CD4-positive, alpha-beta T cell treated with Interleukin-12 subunit alpha and Interleukin-12 subunit beta, for 1 hour (primary cell): ENCODE data around the gene ATAD3A.
"Not testable (repeated sequence)": the region's sequence is repeated elsewhere in the genome, so short reads cannot be mapped to it uniquely, and the experiment has no call there.

Experiments
- DNase-seq: peaks from one replicate; pipeline ENCODE4 v3.0.0-alpha.2; 2020

The ATAD3A gene

DNA sequence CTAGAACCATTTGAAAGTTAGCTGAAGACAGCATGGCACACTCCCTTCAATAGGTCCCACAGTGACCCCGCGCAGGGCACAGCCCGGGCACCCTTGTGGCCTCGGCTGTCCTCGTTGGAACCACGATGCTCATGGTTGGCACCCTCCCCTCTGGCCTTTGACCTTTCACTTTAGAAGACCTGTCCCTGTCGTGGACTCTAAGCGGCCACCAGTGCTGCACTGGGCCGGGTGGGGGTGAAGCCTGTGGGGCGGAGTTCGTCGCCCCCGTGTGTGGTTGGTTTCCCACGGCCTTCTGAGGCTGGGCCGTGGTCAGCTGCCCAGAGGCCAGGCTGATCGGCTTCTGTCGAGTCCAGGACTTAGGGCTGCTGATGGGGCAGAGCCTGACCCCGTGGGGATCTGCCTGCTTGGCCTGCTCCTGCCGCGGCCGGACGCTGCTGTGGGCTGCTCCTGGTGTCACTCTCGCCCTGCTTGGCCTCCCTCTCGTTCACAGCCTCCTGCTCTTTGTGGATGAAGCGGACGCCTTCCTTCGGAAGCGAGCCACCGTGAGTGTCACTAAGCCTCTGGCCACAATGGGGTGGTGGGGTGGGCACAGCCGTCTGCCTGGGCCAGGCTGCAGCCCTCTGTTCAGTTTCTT, 12.9 kb downstream of the ATAD3A start:
- not testable (repeated sequence) for DNase-seq

DNA sequence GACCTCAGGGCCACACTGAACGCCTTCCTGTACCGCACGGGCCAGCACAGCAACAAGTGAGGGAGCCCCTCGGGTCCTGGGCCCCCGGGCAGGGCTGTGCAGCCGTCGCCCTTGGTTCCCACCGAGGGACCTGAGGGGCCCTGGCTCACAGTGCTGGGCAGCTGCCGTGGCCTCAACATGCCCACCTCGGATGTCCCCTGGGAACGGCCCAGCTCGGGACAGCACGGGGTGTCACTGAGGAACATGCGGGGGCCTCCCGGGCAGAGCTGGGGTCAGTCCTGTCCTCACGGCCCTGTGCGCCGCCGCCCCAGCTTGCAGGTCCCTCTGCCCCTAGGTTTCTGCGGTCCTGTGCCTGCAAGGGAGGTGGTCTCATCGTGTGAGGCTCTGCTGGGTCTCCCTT, 14.5 kb downstream of the ATAD3A start:
- not testable (repeated sequence) for DNase-seq

DNA sequence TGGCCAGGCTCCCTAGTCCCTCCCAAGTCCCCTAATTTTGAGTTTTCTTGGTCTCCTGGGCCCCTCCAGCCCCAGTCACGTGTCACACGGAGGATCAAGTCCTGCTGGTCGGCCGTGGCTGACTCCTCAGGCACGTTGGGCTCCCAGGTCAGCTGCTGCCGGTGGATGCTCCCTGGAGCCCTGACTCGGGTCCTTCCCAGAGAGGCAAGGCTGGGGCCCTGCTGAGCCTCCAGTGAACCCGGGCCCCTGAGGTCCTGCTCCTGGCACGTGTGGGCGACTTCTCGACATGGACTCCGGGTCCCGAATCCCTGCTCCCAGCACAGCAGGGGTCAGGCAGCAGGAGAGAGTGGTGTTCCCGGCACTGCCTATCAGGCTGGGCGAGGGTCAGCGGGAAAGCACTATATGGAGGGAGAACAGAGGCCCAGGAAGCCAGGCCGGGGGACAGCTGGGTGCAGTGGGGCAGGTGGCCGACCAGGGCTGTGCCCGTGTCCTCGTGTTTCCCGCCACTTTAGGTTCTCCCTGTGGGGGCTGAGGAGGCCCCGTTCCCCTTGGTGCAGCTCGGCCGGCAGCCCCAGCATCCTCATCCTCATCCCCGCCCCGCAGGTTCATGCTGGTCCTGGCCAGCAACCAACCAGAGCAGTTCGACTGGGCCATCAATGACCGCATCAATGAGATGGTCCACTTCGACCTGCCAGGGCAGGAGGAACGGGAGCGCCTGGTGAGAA, 15.3 kb downstream of the ATAD3A start:
- DNase-seq = no peak

DNA sequence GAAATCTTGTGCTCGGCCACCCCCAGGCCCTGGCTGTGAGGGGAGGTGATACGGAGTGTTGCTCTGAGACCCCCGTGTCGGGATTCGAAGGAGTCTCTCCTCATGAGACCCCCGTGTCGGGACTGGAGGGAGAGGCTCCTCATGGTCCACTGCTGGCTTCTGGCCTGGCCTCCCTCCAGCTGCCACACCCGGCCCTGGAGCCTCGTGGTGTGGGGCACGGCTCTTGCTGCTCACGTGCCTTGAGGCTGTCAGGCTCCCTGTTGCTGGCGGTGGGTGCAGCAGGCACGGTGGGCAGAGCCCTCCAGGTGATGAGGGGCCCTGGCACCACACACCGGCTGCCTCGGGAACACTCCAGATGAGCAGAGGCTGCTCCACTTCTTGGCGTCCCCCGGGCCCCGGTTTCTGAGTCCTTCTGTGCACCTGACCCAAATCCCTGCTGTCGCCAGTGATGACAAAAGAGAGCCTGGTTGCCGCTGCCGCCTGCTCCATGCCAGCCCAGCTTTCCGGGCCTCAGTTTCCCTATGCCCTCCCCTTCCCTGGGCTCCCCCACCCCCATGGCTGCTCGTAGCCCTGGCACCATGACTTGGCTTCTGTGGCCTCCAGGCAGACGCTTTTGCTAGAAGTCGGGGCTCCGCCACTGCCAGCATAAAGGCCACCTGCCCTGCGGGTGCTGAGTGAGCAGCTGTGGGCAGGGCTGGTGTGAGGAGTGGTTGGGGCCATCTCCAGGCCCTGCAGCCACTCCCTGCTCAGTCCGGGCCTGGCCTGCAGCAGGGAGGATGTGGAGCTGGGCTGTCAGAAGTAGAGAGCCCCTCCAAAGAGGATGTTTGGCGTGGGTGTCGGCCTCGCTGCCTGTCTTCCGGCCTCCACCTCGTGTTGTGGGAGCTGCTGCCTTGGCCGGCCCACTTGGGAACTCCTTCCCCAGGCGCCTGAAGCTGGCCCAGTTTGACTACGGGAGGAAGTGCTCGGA, 16.6 kb downstream of the ATAD3A start:
- no peak for DNase-seq

DNA sequence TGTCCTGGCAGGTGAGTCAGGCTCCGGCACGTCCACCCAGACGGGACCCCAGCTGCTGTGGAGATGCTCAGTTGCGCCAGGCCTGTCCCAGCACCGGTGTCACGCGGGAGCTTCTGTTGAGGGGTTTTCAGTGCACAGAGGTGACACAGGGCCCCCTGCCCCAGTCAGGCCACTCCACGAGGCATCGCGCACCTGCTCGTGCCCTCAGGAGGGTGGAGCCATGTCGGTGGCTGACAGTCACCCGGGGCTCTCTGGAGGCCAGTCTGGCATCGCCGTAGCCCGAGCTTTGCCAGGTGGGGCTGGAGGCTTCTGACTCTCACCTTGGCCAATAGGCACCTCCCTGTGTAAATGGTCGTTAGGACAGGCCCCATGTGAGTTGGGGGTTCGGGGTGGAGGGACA, 17.4 kb downstream of the ATAD3A start:
- DNase-seq = no peak

DNA sequence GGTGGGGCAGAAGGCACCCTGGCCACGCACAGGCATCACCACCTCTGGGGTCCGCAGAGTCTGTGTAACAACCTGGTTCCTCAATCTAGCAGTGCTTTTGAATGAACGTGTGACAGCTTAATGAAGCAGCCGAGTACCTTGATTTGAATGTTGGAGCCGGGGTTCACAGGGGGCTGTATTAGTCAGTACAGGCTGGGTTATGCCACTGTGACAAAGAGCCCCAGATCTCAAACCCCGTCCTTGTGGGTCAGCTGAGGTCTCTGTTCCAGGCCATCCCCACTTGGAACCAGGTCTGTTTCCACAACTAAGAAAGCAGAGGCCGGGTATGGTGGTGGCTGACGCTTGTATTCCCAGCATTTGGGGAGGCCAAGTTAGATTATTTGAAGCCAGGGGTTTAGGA, 18.0 kb downstream of the ATAD3A start:
- DNase-seq = no peak

DNA sequence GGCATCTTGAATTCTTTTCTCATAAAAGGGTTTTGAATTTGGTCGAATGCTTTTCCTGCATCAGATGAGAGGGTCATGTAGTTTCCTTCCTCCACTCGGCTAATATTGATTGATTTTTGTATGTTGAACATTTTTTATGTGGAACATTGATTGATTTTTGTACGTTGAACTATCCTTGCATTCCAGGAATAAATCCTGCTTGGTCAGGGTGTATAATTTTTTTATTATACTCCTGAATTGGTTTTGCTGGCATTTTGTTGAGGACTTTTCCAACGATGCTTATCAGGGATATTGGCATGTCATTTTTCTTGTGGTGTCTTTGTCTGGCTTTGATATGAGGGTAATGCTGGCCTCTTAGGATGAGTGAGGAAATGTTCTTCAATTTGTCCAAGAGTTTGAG, 20.0 kb downstream of the ATAD3A start:
- DNase-seq = no peak

DNA sequence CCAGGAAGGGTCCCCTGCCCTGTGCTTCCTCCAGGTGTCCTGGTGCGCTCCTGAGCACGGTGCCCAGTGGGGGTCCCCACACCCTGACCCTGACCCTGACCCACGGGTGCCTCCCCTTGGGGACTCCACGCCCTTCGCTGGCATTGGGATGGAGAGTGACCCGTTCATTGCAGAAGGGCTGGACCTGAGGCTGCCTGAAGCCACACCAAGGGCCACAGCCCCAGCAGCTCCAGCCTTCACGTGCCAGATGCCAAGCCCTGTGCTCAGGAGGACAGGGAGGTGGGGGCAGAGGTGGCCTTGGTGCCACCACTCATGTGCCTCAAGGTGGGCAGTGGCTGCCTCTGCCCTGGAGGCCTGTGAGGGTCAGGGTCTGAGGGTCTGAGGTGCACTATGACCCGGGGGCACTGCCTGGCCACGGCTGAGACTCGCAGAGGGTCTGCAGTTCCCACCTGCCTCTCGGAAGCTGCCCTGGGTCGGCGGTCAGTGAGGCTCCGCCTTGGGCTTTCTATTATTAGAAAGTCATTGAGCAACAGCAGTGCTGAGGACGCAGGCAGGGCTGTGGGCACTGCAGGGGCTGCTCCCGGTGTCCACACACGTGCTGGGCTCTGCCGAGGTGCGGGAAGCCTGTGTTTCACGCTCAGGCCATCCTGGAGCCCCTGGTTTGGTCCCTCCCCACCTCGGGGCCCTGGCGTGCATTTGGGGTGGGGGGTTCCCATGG, 21.4 kb downstream of the ATAD3A start:
- DNase-seq = not testable (repeated sequence)

DNA sequence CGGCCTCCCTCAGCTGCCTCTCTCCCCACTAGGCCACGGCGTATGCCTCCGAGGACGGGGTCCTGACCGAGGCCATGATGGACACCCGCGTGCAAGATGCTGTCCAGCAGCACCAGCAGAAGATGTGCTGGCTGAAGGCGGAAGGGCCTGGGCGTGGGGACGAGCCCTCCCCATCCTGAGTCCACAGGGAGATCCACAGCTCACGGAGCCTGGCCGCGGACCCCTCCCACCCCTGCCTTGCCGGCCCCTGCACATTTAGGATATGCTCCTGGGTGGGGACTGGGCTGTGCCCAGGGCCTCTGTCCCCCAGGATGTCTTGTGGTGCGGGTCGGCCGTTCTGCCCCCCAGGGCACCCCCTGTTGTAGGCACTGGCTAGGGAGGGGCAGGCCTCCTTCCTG, 21.9 kb downstream of the ATAD3A start:
- not testable (repeated sequence) for DNase-seq

DNA sequence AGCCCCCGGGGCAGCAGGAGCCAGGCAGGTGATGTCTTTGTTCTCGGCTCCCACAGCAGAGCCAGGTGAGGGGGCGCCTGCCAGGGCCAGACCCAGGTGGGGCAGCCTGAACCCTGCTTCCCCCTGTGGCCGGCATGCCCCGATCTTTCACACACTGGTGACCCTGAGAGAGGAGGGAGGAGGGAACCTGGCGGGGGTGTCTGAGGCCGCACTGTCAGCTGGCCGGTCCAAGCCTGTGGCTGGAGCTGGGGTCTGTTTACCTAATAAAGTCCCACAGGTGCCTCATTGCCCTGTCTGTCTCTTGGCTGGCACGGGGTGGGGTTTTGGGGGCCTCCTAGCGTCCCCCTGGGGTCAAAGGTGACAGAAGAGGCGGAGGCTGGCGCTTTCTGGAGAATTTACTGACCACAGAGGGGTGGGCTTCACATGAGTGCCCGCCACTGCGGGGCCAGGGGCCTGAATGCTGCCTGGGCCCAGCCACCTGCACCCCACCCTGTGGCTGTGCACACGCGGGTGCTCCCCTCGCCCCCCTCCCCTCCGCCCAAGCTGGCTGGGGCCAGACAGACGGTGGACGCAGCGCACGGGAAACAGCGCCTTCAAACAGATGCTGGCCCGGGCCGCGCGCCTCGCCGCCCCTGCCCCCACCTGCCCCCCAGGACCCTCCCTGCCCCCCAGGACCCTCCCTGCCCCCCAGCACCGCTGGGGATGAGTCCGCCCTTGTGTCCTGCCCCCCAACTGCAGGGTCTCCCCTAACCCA, 22.6 kb downstream of the ATAD3A start:
- no peak for DNase-seq

DNA sequence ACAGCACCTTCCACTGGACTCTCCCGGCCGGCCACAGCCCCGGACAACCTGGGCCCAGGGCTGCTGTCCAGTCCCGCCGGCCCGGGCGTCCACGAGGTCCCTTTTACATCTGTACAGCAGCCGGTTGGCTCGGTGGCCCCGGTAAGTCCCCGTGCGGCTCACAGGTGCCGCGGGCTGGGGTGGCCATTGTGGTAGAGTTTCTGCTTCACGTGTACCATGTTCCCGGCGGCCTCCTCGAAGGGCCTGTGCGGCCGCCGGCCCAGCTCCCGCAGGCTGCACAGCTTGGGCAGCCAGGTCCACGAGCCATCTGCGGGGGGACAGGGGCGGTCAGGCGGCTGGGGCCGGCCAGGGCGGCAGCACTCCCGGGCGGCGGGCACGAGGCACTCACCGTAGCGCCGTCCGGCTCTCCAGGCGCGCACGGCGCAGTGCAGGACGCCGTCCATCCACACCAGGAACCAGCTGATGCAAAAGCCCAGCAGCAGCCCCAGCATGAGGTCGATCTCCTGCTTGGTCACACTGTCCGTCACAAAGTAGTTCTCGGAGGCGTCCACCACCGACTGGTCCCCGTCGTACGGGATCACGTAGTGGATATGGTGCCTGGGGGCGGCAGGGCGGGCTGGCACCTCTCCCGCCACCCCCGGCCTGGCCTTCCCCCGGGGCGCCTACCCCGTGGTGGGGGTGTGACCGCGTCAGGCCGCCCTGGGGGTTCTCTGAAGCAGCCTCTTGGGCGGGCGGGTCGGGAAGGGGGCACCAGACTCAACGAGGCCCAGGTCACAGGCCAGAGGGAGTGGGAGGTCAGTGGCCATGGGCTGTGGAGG, 23.4 kb downstream of the ATAD3A start:
- DNase-seq = no peak

DNA sequence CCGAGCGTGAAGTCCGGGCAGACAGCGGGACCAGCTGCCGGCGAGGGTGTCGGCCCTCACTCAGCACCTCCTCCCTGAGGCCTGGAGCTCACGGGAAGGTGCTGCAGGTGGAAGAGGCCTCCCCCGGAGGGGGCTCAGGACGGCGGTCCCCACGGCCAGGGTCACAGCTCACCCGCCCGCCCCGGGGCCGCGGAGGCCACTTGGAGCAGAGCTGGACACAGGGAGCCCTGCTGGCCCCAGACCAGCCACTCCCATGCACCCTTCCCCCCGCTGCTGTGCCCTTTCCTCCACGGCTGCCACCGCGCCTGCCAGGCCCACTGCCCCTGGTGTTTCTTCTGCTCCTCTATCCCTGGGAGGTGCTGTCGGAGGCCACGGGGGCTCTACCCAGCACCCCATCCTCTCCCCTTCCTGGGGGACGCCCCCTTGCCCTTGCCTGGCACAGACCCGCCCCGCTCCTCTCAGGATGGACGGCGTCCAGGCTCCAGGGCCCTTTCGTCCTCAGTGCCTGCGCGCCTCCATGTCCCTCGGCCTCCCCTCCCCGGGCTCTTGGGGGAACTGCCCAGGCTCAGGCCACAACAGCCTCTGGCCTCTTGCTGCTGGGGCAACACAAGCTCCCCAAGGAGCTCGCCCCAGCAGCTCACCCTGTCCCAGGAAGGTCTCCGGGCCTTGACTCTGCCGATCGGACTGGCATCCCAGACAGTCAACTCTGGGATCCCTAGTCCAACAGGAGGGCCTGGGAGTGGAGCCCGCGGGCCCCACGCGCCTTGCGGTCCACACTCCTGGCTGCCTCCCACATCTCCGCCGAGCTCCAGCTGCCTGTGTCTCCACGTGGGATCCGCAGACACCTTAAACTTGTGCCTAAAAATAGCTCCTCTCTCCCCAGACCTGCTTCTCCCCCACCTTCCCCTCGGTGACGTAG, 24.3 kb downstream of the ATAD3A start:
- no peak for DNase-seq

DNA sequence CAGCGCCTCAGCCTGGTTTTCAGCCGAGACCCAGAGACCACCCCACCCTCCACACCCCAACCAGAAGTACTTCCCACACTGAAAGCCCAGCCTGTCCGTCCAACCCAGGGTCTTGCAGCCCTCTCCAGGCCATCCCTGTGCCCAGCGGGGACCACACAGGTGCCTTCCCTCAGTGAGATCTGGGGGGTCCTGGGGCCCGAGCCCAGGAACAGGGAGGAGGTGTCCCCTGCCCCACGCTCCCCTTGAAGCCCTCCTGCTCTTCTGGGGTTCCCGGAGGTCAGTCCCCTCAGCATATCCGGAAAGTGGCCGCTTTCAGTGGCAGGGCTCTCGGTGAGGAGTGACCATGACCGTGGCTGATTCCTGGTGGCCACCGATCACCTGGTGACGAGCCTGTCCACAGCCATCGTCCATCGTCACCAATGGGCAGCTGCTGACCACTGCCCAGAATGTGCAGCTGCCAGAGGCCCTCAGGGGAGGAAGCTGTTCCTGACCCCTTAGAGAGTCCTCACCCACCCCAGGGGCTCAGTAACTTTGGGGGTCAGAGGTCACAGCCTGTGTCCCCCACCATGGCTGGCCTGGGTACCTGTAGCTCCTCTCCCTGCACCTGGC, 25.1 kb downstream of the ATAD3A start:
- DNase-seq = no peak

DNA sequence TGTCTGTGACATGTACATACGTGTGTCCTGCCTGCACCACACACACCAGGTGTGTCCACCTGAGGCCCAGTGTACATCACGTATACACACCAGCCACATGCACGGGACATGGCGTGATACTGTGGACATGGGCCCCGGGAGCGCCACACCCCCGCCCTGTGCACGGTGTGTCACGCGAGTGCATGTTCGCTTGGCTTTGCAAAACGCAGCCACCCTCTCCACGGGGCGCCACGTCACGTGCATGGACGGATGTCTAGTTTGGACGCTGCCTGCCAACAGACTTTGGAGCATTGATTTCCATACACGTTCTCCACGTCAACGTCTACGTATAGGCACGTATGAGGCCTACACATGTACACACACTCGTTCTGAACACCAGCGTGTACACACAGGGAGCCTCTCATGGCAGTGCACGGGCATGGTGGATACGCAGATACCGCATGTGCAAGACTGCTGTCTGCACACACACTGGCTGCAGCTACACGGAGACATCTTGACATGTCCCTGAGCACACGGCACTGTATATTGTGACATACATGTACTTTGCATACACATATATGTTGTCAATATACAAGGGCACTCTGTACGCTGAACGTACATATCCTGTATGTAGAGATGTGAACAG, 25.8 kb downstream of the ATAD3A start:
- no peak for DNase-seq

DNA sequence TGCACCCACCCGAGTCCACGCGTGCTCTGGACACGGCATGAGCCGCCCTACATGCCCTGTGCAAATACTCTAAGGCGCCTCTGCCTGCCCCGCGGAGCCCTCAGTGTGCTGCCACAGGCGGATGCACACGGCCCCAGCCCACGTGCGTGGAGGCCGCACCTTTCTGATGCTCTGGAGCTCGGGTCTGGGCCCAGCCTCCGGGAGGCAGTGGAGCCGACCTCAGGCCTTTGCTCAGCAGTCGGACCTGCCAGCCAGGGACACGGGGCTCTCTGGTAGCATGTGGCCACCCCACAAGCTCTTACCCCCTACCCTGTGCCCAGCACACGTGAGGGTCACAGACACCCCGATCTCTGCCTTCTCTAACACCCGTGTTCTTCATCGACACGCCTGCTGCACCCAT, 26.4 kb downstream of the ATAD3A start:
- no peak for DNase-seq

DNA sequence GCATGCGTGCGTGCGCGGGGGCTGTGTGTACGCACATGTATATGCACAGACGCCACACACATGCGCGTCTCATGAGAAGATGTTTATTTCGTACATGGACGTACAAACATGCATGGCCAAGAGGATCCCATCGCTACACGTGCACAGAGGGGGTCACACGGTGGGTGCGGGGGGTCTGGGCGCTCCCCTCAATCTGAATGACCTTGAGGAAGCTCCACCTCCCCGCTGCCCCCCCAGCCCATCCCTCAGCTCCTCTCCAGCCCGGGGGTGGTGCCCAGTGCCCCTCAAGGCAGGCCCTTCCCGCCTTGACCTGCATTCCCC, 27.0 kb downstream of the ATAD3A start:
- no peak for DNase-seq

DNA sequence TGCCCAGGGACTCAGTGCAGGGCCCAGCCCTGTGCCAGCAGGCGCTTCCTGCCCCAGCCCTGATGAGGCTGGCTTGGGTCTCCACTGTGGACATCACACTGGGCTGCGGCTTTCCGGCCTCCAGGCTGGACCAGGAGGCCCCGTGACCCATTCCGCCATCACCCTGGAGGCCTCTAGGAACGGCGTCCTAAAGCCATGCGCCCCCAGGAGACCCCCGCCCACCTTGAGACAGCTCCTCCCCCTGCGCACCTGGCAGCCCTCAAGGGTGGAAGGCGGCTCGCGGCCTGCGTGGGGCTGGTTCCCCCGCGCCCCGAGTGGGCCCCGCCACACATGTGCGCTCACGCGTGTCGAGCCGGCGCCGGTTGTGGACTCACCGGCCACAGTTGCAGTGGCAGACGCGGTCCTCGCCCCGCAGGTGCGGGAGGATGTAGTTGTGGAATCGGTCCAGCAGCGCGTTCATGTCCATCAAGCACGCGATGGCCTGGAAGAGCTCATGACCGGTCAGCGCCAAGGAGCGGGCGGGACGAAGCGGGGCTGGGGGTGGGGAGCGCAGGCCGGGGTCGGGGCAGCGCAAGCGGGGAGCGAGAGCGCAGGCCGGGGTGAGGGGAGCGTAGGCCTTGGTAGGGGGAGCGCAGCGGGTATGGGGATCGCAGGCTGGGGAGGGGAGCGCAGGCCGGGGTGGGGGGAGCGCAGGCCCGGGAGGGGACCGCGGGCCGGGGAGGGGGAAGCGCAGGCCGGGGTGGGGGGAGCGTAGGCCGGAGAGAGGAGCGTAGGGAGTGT, 27.5 kb downstream of the ATAD3A start:
- DNase-seq = no peak

DNA sequence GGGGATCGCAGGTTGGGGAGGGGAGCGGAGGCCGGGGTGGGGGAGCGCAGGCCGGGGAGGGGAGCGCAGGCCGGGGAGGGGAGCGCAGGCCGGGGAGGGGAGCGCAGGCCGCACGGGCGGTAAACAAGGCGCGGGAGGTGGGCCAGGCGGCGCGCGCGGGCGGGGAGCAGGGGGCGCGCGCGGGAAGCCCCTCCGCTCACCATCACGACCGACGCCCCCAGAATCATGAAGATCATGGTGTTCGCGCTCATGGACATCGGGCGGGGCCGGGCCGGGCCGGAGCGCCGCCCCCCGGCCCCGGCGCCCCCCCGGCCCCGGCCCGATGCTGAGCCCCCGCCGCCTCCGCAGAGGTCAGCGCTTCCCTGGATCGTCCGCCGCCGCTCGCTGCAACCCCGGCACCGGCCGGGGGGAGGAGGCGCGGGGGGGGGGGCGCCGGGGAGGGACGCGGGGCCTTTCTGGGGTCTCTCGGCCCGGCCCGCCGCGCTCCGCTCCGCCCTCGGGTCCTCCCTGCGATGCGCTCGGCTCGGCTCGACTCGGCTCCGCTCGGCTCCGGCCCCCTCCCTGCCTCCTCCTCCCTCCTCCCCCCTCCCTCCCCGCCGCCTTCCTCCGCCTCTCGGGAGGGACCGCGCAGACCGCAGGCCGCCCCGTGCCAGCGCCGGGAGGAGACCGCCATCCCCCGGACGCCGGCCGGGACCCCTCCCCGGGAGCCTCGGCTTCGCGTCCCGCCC, 28.3 kb downstream of the ATAD3A start, which contains the start of gene TMEM240:
TSS of gene TMEM240 (minus strand) at position 535 of the 728 bp plus-strand sequence. CDS start at position 257, 278 bp downstream.
- DNase-seq = peak; percentile 65
